Fibroblast of lung (primary cell): ENCODE data around the gene PTPN13. TPM values are rescaled to one million over a fixed set of nuclear protein-coding genes. Genes with fewer than 3 reads are reported as not detected.

Experiments
- DNase-seq, 2 donors: peaks; one replicate each; pipeline versions ENCODE4 v3.0.0 to v3.0.0-alpha.2; 2010; ENCODE audit warnings: low read depth in 2 of 2
- H2AFZ ChIP-seq: 2 replicates; pipeline ENCODE4 v1.5.1; 2012; ENCODE audit warnings: low read length, control low read depth, inconsistent platforms
- H3K27ac ChIP-seq: 2 replicates; pipeline ENCODE4 v1.5.1; 2011; ENCODE audit warnings: low read length, control low read depth; ENCODE audit not compliant: insufficient read depth
- H3K27me3 ChIP-seq: 2 replicates; pipeline ENCODE4 v1.5.1; 2011; ENCODE audit warnings: mild to moderate bottlenecking, low read length; ENCODE audit not compliant: control insufficient read depth, insufficient read depth
- H3K36me3 ChIP-seq: 2 replicates; pipeline ENCODE4 v1.5.1; 2011; ENCODE audit warnings: low read length; ENCODE audit not compliant: control insufficient read depth, insufficient read depth
- H3K4me1 ChIP-seq: 2 replicates; pipeline ENCODE4 v1.5.1; 2011; ENCODE audit warnings: low read length; ENCODE audit not compliant: control insufficient read depth, insufficient read depth; ENCODE audit errors: extremely low read depth
- H3K4me2 ChIP-seq: 2 replicates; pipeline ENCODE4 v1.5.1; 2011; ENCODE audit warnings: low read length, control low read depth; ENCODE audit not compliant: insufficient read depth; ENCODE audit errors: extremely low read depth
- H3K4me3 ChIP-seq, 4 experiments: fragments of 200-600 bp in 1 of 4; sonication (generic) in 1 of 4; replicated peaks in 1 of 4; 2 replicates each; pipeline ENCODE4 v1.5.1; 2011 to 2016; ENCODE audit warnings: low read length in 4 of 4, low read depth in 3 of 4, mild to moderate bottlenecking in 3 of 4, control low read depth in 2 of 4, inconsistent platforms in 1 of 4, mixed read lengths in 1 of 4; ENCODE audit not compliant: insufficient read depth in 1 of 4; ENCODE audit errors: control extremely low read depth in 1 of 4
- H3K79me2 ChIP-seq: 2 replicates; pipeline ENCODE4 v1.5.1; 2012; ENCODE audit warnings: mild to moderate bottlenecking, low read length, inconsistent platforms; ENCODE audit not compliant: control insufficient read depth, insufficient read depth
- H3K9ac ChIP-seq: 2 replicates; pipeline ENCODE4 v1.5.1; 2011; ENCODE audit warnings: mild to moderate bottlenecking, low read length, control low read depth; ENCODE audit not compliant: insufficient read depth
- H3K9me3 ChIP-seq: 2 replicates; pipeline ENCODE4 v1.5.1; 2012; ENCODE audit warnings: low read depth, low read length; ENCODE audit not compliant: control insufficient read depth, insufficient read depth
- H4K20me1 ChIP-seq: 2 replicates; pipeline ENCODE4 v1.5.1; 2011; ENCODE audit warnings: low read length; ENCODE audit not compliant: control insufficient read depth, insufficient read depth; ENCODE audit errors: extremely low read depth
- EZH2 ChIP-seq: IDR thresholded peaks from 2 replicates; pipeline ENCODE4 v1.5.1; 2012; ENCODE audit warnings: low read length, control low read depth, mild to moderate bottlenecking; ENCODE audit errors: missing control alignments
- polyA plus RNA-seq, 2 donors: library from polyadenylated mRNA; depleted of rRNA in 1 of 2; stranded (reverse) in 1 of 2; unstranded in 1 of 2; fragments of >200 nt; gene quantifications; 2 replicates each; pipeline ENCODE4 v1.2.1, GENCODE V29; 2011 to 2012; ENCODE audit warnings: missing spikeins in 1 of 2
- total RNA-seq: library from RNA; depleted of rRNA; stranded (reverse); fragments of >200 nt; gene quantifications from 2 replicates; pipeline ENCODE4 v1.2.1, GENCODE V29; 2014
- TF ChIP-seq, protein P1 (sequence below), 2 donors: IDR thresholded peaks in 1 of 2; conservative IDR thresholded peaks in 1 of 2; 1 replicate in 1 of 2; 2 replicates in 1 of 2; pipeline ENCODE4 v1.5.1; 2011 to 2012; ENCODE audit warnings: low read length in 2 of 2, control low read depth in 1 of 2, inconsistent platforms in 1 of 2, low read depth in 1 of 2, mild to moderate bottlenecking in 1 of 2

PTPN13 gene
- total and polyA plus RNA-seq, 2 donors (not counting 1 experiment from before 2014, with no cell fraction given) = 16.5 to 136 TPM

DNA sequence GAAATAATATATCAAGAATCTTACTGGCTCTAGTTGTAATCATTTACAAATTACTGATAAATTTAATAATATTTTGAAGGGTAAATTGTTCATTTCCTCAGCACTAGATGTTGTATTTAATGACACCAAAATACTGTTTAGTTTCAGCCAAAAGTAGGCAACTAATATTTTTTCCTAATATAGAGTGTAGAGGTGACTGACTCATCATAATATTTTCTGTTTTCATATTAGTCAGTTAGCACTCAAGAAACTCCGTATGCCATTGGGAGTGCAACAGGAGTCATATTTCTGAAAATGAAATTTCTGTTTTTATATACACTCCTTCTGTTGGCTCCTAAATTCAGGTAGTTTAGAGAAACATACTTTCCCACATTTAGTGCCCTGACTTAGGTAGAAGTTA, 36.6 kb upstream of the PTPN13 start:
- no peaks in the 10 kb centered on the region for H4K20me1 ChIP-seq
- peak; percentile 9 to 53 for DNase-seq
- TF ChIP-seq, protein P1, sequence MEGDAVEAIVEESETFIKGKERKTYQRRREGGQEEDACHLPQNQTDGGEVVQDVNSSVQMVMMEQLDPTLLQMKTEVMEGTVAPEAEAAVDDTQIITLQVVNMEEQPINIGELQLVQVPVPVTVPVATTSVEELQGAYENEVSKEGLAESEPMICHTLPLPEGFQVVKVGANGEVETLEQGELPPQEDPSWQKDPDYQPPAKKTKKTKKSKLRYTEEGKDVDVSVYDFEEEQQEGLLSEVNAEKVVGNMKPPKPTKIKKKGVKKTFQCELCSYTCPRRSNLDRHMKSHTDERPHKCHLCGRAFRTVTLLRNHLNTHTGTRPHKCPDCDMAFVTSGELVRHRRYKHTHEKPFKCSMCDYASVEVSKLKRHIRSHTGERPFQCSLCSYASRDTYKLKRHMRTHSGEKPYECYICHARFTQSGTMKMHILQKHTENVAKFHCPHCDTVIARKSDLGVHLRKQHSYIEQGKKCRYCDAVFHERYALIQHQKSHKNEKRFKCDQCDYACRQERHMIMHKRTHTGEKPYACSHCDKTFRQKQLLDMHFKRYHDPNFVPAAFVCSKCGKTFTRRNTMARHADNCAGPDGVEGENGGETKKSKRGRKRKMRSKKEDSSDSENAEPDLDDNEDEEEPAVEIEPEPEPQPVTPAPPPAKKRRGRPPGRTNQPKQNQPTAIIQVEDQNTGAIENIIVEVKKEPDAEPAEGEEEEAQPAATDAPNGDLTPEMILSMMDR (conservative IDR thresholded peaks at IDR 0.05 in 1 of 2, IDR thresholded peaks at IDR 0.05 in 1 of 2; ENCODE audit: low read depth in 1 of 2, low read length in 2 of 2) = no peak
- no peak for TF ChIP-seq EZH2
- no peak overlapping the region for H3K9ac ChIP-seq
- H3K27ac ChIP-seq = no peak overlapping the region
- H2AFZ ChIP-seq = no peak overlapping the region
- no peak overlapping the region for H3K4me2 ChIP-seq
- no peaks in the 10 kb centered on the region for H3K4me1 ChIP-seq
- H3K9me3 ChIP-seq = no peaks in the 10 kb centered on the region
- H3K36me3 ChIP-seq = no peaks in the 10 kb centered on the region
- H3K79me2 ChIP-seq = no peaks in the 10 kb centered on the region
- H3K4me3 ChIP-seq = no peak overlapping the region
- H3K27me3 ChIP-seq = no peaks in the 10 kb centered on the region

DNA sequence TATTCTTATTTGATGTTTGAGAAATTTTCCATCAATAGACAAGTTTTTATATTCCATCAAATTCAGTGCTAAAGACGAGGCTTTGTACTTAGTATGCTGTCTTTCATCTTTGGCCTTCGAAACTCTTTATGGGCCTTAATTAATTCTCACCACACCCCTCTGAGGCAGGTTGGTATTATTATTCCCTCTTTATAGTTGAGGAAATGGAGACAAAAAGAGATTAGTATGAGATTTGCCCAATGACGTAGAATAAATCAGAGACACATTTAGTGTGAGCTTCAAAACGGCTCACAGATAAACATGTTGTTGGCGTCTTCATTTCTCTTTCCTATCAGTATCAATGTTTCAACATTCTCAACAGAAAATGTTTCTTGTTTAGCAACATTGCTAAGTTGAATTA, 35.9 kb upstream of the PTPN13 start:
- no peak overlapping the region for H3K9ac ChIP-seq
- no peak overlapping the region for H3K27ac ChIP-seq
- H3K27me3 ChIP-seq = no peaks in the 10 kb centered on the region
- no peak overlapping the region for H2AFZ ChIP-seq
- no peaks in the 10 kb centered on the region for H3K79me2 ChIP-seq
- no peak overlapping the region for H3K4me2 ChIP-seq
- DNase-seq = no peak
- H3K4me3 ChIP-seq = no peak overlapping the region
- no peaks in the 10 kb centered on the region for H4K20me1 ChIP-seq
- H3K4me1 ChIP-seq = no peaks in the 10 kb centered on the region
- TF ChIP-seq EZH2 = no peak
- TF ChIP-seq, protein P1 (conservative IDR thresholded peaks at IDR 0.05 in 1 of 2, IDR thresholded peaks at IDR 0.05 in 1 of 2; ENCODE audit: low read depth in 1 of 2, low read length in 2 of 2) = no peak
- no peaks in the 10 kb centered on the region for H3K36me3 ChIP-seq
- H3K9me3 ChIP-seq = no peaks in the 10 kb centered on the region

DNA sequence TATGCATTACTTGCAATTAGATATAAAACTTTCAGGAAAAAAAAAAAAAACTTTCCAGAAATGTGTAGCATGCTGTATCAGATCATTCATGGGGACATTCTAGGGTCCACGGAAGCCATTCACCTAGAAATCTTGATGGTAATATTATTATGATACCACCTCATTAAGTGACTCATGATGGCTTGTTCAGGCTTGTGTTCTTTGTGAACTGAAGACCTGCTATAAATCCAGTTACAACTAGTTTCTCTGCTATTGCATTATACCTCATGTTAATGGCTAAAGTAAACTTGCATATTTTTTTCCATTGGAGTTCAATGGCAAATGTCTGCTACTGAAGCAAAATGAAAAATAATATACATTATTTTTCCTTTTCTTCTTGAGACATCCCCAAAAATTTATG, 35.3 kb upstream of the PTPN13 start:
- no peak overlapping the region for H2AFZ ChIP-seq
- H3K27me3 ChIP-seq = no peaks in the 10 kb centered on the region
- H3K4me3 ChIP-seq = no peak overlapping the region
- no peaks in the 10 kb centered on the region for H3K79me2 ChIP-seq
- TF ChIP-seq, protein P1 (conservative IDR thresholded peaks at IDR 0.05 in 1 of 2, IDR thresholded peaks at IDR 0.05 in 1 of 2; ENCODE audit: low read depth in 1 of 2, low read length in 2 of 2) = no peak
- TF ChIP-seq EZH2 = no peak
- H4K20me1 ChIP-seq = no peaks in the 10 kb centered on the region
- no peak overlapping the region for H3K4me2 ChIP-seq
- H3K9ac ChIP-seq = no peak overlapping the region
- H3K36me3 ChIP-seq = no peaks in the 10 kb centered on the region
- H3K27ac ChIP-seq = no peak overlapping the region
- H3K4me1 ChIP-seq = no peaks in the 10 kb centered on the region
- peak in 1 of 2 donors; percentile 70 for DNase-seq
- H3K9me3 ChIP-seq = no peaks in the 10 kb centered on the region
